ENCODE data around the gene CPO.
"Not testable (repeated sequence)": the region's sequence is repeated elsewhere in the genome, so short reads cannot be mapped to it uniquely, and the experiment has no call there.

The CPO gene, protein sequence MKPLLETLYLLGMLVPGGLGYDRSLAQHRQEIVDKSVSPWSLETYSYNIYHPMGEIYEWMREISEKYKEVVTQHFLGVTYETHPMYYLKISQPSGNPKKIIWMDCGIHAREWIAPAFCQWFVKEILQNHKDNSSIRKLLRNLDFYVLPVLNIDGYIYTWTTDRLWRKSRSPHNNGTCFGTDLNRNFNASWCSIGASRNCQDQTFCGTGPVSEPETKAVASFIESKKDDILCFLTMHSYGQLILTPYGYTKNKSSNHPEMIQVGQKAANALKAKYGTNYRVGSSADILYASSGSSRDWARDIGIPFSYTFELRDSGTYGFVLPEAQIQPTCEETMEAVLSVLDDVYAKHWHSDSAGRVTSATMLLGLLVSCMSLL

GRCh38 chr2:206939340-206939739 is at the start of gene CPO:
Gene CPO, plus strand, starts transcription at chr2:206939518. Its CDS starts 82 bp downstream, at chr2:206939600.
- no peak for DNase-seq (ENCODE audit: low spot score)

- DNase-seq (ENCODE audit: low spot score): no peak
These were observed 49.1 kb upstream of the CPO start for GRCh38 chr2:206890179-206890578.

- no peak for DNase-seq (ENCODE audit: low spot score)
These were observed 48.4 kb upstream of the CPO start for GRCh38 chr2:206890926-206891325.

DNA sequence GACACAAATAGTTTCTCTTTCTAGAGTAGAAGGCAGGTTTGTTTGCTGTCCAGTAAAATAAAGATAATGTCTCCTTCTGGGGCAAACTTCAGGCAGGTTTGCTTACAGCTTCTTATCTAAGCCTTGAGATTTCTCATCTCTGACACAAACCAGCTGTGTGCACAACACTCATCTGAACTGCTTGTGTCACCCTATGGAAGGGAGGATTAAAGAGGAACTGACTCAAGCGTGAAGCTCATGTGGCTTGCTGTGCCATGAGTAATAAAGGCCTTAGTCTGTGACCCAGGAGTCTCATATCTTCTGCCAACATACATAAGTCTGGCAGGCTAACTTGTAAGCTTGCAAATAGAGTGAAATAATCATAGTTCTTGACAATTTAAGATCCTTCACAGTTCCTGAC is 24.2 kb upstream of the CPO start:
- DNase-seq (ENCODE audit: low spot score): no peak

DNA sequence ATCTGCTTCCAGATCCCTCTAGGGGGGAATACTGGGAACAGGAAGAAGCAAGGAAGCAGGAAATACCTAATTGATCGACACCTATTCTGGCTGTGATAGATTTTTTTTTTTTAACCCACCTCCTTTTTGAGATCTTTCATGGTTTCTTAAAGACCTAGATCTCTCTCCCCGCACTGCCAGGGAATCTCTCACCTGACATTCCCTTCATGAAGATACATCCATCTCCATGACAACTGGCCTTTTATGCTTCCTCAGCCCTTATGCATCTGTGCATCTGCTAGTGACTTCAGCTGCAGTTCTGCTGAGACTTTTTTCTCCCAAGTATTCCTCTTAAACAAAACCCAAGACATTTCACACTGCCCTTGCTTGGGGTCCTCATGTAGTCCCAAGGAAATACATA is 21.1 kb upstream of the CPO start:
- no peak for DNase-seq (ENCODE audit: low spot score)

DNA sequence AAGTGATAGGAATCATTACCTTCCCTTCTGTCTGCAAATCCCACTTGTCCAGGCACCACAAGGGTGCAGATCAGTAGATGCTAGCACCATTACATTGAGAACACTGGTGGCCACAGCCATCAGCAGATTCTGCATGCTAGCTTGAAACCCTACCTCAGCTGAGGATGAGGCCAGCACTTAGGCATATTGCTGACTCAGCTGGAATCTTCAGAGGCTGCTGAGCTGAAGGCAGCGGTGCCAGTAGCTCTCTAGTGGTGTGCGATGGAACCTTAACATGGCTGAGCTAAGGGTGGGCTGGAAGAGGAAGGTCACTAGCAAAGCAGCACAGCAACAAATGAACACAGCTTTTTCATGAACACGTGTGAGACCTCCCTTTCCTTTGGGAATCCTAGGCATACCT is 19.0 kb upstream of the CPO start:
- DNase-seq (ENCODE audit: low spot score): no peak

DNA sequence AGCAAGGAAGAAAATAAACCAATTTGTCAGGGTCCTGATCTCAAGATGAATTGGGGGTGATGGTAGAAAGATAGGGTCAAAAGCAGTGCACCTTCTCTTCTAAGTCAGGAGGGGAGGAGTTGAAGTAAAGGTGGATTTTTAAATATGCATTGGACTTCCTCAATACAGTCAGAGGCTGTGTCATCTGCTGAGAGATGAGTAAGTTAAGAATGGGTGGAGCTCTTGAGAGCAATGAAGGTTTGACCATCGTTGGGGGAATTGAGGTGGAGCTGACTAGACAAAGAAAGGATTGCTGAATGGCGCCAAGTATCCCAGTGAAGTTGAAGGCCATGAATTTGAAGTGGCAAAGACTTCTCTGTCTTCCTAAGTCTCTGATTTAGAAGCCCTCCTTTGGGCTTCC is 18.4 kb upstream of the CPO start:
- no peak for DNase-seq (ENCODE audit: low spot score)

DNA sequence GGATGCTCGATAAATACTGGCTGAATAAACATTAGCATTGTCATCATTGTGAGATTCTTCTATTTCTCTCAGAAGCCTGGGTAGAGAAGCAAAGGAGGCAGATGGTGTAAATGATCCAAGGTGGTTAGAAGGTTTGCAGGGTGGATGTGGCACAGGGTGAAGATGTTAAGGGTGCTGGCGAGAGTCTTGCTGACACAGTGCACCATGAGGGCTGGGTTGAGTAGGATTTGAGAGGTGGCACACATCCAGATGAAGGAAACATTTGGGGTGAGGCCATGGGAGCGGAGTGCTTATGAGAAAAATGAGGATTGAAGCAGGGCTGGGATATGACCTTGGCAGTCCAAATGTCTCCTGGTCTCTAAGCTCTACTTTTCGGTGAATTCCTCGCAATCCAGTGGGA is 17.8 kb upstream of the CPO start:
- no peak for DNase-seq (ENCODE audit: low spot score)

DNA sequence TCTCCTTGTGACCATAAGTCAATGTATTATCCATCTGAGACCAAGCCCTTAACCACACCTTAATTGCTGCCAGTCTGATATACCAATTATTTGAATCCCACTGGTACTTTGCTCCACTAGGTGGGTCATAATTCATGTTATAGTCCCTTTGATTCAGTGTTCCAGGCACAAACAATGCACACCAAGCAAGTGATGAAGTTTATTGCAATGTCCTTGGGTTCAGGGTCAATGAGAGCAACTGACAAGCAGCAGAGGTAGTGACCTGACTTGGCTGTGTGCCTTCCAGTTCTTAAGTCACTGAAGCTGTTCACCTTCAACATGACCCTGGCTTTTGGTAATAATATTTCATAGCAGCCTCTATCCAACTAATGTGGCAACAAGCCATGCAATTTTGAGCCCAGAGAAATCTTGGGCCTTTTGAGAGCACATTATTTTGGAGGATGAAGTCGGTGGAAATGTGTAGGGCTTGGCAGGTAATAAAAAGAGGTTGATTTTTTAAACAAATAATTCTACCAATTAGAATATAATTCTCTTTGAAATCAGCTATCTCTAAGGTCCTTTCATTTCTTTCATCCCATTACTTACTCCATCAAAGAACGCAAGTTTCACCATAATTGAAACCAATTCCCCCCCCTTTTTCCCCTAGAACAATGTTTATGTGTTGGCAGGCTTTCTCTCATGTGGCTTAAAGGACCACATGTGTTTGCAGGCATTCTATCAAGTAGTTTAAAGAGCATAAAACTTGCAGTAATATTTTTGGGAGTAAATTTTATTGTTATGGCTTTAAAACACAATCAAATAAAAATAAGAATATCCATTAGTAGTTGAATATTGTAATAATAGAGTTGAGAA is 3.1 kb upstream of the CPO start:
- DNase-seq (ENCODE audit: low spot score): no peak

GRCh38 chr2:206936843-206937230 is 2.5 kb upstream of the CPO start:
- no peak for DNase-seq (ENCODE audit: low spot score)

DNA sequence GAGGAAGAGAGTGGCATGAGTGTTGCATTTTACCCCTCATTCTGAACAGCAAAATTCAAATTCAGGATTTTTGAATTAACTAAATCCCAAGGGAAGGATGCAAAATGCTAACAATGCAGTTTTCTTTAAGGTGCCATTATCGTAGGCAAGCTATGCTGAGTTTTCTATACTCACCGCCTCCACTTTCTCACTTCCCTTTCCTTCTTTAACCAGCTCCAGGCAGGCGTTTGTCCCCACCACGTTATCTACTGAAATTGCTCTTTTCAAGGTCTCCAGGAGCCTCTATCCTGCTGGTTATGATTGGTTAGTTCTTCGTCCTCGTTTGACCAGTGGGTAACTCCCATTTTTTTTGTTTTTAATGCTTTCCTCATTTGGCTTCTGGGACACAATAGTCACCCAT is 1.8 kb upstream of the CPO start:
- no peak for DNase-seq (ENCODE audit: low spot score)

DNA sequence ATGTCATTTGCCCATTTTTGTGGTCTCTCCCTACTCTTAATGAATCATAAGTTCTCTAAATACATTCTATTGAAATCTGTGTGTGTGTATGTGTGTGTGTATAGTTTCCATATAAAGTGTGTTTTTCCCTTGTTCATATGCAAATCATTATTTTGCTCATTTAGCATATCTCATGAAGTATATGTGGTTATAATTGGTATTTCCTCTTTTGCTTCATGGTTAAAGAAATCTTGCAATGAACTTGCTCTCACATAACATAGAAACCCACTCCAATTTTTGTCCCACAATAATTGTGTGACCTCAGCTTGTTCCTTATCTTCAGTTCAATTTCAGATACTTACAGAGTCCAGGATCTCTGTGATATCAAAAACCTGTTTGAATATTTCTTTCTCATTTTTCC is 1.2 kb downstream of the CPO start:
- no peak for DNase-seq (ENCODE audit: low spot score)

DNA sequence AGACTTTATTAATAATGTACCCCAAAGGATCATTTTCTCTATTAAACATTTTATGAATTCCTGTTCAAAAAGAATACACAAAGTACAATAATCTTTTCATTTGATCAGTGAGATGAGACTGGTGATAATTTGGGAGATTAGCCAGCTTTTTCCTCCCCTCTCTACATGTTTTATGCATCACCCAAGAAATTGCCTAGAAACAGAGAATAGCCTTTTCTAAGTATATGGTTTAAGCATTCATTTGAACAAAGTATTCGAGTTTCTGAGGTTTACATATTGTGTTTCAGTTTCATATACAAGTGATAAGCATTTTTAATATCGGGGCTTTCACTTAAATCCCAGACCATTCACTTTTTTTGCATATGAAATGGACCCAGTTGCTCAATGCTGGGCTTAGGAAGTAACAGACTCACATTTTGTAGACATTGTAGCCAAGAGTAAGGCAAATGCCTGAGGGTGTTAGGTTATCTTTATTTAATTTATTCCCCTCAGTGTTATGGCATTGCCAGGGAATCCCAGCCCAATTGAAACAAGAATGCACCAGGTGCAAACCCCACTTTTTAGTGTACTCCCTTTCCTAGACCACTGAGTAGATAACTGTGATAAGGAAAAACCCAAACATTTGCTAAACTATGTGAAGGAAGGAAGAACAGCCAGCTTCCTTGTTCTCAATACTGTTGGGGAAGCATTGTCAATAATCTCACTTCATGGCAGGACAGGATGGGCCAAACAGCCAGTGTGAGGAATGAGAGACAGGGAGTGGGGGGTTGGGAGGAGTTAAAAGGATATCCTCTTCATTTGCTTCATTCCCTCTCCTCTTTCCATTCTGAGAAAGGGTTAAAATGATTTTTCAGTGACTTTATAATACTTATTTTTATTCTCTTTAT is 3.5 kb downstream of the CPO start:
- no peak for DNase-seq (ENCODE audit: low spot score)

GRCh38 chr2:206953404-206953803 is 14.1 kb downstream of the CPO start:
- DNase-seq (ENCODE audit: low spot score): not testable (repeated sequence)

DNA sequence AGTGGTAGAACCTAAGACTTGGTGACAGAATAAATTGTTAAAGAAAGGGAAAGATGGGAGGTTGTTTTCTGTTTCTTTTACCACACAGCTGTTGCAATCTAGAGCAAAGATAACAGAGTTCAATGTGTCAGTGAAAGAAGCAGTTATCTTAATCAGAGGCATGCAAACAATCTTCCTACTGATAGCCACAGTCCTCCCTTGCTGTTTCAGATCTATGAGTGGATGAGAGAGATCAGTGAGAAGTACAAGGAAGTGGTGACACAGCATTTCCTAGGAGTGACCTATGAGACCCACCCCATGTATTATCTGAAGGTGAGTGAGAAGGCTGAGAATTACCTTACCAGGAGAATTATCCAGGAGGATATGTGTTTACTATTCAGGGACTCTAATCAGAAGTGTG is 15.9 kb downstream of the CPO start:
- DNase-seq (ENCODE audit: low spot score): no peak

- DNase-seq (ENCODE audit: low spot score): no peak
These were observed 18.9 kb downstream of the CPO start for GRCh38 chr2:206958261-206958660.

DNA sequence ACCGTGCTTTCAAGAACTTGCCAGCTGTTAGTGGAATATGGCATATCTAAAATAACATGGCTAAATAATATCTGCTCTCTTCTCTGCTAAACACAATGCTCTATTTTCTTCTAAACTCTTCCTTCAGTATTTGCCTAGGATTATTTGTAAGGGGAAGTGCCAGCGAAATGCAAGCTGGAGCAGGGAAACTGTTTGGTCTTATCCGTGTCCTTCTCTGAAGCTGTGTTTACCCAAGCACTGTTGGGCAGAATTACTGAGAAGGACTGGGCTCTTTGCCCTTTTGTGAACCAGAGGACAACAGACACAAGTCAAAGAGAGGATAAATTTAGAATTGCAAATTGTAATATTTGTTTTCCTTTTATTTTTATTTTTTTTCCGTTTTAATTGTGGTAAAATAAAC is 23.6 kb downstream of the CPO start:
- DNase-seq (ENCODE audit: low spot score): no peak

DNA sequence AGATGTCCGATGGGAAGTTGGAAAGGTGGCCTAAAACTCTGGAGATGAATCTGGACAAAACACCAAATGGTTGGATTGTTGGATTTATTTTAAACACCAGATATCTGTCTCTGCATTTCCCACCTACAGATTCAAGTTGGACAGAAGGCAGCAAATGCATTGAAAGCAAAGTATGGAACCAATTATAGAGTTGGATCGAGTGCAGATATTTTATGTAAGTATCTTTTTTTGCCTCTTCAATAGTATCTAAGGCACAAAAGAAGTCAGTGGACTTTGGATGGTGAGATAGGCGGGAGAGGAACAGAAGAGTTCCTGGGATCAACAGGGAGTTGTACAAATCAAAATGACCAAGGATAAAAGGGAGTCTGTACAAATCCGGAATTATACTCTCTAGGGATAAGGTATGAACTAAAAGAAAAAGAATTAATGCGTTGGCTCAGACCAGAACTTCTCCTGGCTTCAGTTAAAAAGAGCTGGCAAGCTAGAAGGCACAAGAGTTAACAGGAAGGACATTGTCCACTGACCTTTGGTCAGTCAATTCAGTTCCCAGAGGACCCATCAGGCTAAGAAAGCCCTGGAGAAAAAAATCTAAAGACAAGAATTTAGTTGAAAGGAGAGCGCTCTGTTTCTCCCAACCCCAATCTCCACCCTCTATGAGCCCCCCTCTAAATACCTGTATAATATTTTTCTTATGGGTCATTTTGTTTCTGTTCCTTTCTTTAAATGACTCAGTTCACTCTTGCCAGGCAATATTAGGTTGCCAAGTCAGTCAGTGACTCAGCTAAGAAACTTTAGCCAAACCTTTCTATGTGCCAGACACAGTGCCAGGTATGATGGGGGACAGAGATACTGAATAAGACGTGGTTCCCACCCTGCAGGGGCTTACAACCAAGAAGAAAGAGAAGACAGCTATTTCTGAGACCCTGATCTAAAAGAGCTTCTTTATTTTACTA is 29.1 kb downstream of the CPO start:
- DNase-seq (ENCODE audit: low spot score): no peak

DNA sequence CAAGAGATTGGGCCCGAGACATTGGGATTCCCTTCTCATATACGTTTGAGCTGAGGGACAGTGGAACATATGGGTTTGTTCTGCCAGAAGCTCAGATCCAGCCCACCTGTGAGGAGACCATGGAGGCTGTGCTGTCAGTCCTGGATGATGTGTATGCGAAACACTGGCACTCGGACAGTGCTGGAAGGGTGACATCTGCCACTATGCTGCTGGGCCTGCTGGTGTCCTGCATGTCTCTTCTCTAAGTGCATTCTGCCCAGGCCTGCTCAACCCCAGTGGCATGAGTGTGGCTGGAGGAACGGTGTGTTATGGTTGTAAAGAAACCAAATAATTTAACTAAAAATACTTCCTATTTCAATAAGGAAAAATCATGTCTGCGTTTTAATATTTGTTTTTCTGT is 29.9 kb downstream of the CPO start:
- no peak for DNase-seq (ENCODE audit: low spot score)

GRCh38 chr2:206970589-206971360 is 31.5 kb downstream of the CPO start:
- no peak for DNase-seq (ENCODE audit: low spot score)

GRCh38 chr2:206971805-206972204 is 32.5 kb downstream of the CPO start:
- no peak for DNase-seq (ENCODE audit: low spot score)

Measured in hematopoietic multipotent progenitor cell treated with erythropoietin and hydrocortisone succinate and interleukin-3 and kit ligand, for 15 days (in vitro differentiated cells).